ENCODE measurements around the gene CFAP45.

CFAP45 gene

DNA sequence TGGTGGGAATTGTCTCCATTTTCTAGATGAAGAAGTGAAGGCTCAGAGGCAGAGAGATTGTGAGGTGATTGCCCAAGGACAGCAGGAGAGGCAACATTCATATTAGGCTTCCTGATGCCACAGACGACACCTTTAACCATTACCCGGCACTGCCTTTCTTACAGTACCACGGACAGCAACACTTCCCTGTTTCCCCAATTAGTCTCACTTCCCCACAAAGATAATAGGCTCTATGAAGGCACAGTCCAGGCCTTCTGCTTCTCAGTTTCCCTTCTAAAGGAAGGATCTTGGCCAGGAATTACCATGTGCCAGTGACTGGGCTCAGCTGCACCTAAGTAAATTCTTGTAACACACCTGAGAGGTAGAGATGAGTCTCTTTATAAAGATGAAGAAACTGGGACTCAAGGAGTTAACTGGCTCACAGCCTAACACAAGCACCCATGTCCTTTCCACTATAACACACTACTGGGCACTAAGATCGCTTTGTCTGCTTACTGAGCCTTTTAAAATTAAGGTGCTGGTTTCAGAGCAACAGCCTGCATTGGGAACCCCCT is 35.8 kb upstream of the CFAP45 start:
- DNase-seq, result no peak

DNA sequence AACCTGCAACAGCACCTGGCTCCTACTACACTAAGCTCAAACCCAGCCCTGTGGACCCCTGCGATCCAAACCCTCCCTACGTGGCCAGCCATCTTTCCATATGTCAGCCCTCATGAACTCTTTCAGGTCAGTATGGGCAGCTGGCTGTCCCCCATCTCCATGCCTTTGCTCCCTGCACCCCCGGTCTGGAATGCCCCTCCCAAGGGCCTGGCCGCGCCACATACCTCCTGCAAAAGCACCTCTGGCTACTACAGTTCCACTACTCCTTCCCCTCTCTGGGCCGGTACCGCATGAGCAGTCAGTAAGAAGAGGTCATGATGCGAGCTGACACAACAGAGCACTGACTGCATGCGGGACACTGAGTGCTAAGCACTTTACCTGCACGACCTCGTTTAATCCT is 35.3 kb upstream of the CFAP45 start:
- no peak for DNase-seq

DNA sequence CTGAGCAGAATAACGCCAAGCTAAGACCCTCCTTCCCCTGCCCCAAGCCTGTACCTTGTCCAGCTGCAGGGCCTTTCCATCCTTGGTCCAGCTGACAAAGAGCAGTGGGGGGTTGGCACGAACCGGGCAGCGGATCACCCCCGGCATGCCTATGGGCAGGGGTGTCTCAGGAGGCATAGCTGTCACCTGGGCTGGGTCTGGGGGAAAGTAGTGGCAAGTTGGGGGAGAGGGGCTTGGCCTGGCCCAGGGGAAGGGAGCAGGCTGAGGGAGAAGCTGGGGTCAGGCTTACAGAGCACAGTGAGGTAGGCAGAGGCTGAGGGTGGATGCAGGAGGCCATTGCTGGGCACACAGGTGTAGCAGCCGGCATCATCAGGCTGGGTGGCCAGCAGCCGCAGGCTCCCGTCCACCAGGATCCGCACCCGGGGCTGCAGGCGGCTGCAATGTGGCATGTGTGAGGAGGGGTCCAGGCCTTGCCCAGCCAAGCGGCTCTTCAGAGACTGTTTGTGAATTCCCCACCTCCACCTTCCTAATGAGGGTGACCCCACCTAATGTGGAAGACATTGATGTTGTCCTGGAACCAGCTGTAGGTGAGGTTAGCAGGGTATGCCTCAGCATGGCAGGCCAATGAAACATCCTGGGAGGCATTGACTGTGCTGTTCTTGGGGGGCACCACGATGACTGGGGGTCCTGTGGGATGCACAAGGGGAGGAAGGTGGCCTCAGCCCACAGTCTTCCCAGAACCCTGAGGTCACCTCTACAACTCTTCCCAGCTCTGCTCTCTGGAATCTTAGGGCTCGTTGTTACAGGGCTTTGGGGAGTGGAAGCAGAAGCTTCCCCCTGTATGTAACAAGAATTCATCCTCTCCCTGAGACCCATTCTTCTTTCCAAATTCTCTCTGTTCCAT is 34.4 kb upstream of the CFAP45 start:
- no peak for DNase-seq

DNA sequence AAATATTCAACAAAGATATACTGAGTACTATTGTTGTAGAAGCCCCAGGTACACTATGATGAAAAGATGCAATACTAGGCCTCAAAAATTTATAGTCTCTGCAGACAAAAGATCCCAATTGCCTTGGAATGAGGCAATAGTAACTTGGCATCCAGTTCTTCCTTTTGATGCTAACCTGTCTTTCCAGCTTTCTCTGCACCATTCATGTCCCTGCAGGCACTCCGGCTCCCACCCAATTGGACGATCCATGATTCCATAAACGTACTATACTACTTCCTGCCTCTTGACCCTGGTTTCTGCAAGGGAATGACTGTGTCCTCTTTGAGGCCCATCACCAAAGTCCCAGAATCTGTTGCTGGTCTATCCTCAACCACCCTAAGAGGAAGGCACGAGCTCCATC is 33.4 kb upstream of the CFAP45 start:
- no peak for DNase-seq

DNA sequence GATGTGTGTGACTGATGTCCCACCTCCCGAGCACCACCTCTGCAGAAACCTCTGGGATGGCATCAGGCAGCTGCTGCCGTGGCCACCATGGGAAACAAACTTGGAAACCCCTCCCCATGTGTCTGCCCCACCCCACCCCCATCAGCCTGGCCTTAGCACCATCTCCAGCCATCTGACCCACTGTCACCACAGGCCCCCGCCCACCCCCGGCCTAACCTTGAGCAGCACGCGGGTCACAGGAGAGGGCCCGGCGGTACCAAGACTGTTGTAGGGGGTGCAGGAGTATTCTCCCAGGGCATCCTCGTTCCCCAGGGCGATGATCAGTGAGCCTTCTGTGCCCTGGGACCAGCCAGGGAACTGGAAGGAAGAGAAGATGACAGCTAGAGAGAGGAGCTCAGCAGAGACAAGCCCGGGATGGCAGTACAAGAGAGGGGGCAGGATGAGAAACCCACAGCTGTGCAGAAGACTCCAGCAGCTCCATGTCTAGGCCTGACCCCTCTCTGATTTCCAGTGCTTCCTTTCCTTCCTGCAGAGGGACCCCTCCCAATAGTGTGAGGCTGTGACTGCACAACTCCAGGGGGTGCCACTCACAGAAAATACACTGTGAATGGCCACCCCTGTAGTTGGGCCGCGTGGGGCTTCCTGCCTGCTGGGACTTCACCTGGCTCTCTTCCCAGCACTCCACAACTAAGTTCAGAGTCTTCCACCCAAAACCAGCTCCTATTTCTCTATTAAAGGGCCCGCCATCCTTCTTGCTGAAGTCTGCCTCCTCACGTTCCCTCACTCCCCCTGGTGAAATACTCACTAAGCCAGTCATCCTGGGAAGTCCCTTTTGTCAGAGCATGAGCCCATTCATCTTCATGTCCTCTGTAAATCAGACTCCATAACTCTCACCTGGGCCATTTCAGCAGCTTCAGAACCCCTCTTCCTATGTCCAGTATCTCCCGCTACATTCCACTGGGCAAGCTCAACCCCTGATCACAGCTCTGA is 32.6 kb upstream of the CFAP45 start:
- DNase-seq, result no peak

DNA sequence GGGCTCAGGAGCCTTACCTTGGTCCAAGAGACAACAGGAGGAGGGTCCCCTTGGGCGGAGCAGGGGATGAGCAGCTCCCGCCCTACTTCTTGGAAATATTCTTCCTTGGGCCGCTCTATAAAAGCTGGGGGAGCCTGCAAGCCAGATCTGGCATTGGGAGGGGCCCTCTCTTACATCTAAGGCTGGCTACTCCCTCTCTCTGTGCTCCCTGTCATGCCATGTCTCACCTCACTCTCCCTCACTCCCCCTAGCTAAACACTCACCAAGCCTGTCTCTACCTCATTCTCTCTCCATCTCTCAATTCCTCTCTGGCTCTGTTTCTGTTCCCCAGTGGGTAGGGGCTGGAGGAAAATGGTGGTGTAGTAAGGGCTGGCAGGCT is 31.8 kb upstream of the CFAP45 start:
- DNase-seq, result no peak

DNA sequence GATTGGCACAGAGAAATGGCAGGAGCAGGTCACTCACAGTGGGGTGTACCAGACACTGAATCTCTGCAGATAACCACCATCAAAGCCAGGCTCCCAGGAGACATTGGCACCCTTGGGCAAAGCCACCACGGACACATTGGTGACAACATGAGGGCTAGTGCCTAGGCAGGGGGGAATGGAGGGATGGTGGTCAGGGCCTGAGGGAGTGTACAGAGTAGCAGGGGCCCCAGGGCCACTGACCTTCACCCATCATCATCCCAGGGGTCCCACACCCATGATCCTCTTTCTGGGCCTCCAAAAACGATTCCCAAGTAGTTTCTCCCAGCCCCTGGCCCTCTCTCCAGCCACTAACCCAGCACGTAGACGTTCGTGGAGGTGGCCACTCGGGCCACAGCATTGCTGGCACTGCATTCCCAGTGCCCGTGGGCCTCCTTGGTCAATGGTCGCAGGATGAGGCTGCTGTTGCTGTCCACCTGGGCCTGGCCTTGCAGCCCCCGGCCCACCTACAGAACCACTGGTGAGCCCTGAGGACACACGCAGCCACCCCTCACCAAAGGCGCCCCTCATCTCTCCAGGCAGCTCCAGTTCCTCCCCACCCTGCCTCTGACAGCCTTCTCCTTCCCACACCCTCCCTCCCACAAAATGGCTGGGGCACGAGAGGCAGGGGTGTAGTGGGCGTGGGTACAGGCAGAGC is 31.3 kb upstream of the CFAP45 start:
- DNase-seq, result no peak

DNA sequence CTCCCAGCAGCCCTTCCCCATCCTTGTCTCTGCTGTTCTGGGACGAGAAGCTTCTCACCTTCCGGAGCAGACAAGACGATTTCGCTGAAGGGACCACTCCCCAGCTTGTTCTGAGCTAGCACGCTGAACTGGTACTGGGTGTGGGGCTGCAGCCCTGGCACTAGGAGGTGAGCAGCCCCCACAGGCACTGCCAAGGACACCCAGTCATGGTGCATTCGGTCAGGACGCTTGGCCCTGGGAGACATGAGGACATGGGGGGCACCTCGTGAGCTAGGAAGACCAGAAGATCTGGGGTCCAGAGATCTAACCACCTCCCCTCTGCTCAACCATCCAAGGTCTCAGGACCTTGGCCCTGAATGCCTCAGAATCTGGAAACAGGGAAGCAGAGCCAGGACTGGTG is 30.7 kb upstream of the CFAP45 start:
- DNase-seq, result no peak

DNA sequence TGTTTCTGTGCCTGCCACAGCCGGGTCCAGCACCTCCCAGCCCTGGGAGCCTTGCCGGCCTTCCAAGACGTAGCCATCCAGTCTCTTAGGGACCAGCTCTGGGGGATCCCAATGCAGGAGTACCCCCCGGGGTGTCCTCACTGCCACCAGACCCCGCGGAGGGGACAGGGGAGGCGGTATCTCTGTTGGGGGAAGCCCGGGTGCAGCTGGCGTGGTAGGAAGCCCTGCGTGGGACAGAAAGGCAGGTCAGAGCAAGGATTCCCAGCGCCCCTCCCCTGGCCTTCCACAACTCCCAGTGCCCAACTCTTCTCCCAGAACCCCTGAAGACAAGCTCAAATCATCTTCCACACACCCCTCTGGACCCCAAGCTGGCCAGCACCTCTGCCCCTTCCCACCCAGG is 30.3 kb upstream of the CFAP45 start:
- no peak for DNase-seq

DNA sequence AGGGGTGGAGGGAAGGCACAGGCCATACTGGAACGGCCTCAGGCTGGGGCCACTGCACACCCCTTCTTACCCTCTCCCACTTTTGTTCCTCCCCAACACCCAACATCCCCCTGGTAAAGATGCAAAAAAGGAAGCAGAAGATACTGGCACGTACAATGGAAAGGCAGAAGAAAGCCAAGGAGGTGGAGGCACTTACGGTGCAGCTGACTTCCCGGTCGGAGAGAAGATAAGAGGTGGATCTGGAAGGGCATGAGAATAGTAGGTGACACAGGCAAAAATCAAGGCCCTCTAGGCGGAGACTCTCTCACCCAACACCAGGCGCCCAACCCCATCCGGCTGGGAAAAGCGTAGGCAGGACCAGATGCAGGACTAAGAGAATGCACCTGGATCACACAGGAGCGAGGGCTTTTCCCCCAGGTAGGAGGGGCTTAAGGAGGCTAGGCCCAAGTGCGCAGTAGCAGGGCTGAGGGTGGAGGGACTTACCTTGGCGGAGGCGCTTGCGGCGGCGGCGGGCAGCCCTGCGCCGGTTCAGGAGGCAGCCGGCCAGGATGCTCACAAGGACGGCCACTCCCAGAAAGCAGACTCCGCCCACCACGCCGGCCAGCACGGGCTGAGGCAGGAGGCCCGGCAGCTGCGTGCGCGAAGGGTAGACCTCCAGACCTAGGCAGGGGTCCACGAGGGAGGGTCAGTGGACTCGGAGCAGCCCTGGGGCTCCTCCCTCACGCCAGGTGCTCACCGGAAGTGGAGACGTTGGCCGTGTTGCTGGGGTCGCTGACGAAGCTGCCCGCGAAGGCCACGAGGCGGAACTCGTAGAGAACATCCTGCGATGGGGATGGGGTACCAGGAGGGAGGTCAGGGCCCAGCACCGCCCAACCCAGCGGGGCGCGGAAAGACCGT is 29.4 kb upstream of the CFAP45 start:
- DNase-seq, result no peak

DNA sequence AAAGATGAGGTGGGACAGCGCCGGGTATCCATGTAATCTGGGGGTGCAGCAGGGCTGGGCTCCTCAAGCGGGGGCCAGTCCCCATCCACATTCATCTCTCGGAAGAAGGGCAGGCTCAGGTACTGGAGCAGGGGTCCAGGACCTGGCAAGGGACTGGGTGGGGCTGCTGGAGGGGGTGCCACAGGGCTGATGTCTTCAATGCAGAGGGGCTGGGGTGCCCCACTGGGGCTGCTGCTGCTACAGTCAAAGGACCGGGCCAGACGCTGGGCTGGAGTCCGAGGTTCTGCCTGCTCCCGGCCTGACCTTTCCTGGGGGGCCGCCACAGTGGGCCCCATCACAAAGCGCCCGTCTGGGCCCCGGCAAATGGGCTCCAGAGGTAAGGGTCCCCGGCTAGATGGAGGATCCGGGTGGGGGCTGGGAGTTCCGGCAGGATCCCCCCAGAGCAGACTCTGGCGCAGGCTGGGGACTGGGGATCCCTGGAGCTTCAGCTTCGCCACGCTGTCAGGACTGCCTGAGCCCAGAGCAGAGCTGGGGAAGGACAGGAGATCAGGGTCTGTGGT is 28.6 kb upstream of the CFAP45 start:
- DNase-seq, result no peak

DNA sequence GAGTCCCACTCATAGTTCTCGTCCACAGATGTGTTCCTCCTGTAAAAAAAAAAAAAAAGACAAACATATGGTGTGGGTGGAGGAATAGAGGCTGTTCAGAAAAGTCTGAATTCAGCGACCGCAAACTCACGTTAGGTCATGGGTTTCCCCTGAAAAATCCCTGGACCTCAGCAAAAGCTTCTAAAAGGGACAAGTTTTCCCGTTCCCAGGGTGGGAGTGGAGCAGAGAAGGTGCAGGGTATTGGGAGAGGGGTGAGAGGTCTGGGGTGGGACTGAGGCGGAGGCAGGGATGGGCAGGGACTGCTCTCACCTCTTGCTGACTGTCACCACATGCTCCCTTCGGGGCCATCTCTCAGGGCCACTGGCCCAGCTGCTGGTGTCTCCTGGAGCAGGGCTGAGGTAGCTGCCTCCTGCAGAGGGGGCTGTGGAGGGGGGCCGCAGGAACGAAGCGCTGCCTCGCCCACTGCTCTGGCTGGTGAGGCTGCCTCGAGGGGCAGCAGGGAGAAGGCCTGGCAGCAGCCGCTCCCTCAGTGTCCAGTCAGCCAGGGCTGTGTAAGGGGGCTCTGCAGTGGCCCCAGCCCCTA is 28.0 kb upstream of the CFAP45 start:
- DNase-seq, result no peak

DNA sequence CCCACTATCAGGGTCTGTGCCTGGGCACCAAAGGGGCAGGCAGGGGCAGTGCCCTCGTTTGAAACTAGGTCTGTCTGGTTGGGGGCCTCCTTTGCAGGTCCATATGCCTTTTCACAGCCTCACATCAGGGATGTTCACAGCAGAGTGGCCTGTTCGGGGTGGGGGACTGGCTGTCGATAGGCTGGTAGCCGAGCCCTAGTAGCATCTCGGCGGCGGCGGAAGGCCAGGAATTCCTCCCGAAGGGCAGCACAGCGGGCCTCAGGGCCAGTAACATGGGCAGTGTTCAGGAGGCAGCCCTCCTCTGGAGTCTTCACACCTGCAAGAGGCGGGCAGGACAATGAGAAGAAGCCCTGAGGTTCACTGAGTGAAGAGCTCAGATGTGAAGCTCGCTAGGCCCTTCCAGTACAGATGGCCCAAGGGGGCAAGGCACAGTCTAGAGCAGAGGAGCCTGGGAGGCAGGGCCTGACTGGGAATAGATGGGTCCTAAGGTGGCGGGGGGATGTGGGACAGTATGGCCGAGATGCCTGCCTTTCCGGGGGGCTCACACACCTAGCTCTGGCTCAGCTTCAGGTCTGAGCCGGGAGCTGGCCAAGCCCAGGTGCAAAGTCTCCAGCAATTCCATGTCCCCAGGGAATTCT is 27.4 kb upstream of the CFAP45 start:
- DNase-seq, result no peak

DNA sequence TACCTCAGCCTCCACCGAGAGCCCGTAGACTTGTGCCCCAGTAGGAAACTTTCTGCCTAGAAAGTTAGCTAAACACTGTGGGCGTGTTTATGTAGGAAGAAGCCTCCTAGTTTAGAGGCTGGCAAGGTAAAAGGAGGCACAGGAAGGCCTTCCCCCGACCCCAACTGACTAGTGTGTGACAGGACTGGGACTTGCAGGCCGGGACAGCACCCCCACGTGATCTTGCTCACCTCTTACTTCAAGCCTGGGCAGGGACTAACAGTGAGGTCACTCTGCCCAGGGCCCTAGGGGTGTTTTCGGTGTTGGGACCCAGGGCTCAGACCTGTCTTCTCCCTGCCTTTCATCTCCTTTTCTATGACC is 25.7 kb upstream of the CFAP45 start:
- no peak for DNase-seq

DNA sequence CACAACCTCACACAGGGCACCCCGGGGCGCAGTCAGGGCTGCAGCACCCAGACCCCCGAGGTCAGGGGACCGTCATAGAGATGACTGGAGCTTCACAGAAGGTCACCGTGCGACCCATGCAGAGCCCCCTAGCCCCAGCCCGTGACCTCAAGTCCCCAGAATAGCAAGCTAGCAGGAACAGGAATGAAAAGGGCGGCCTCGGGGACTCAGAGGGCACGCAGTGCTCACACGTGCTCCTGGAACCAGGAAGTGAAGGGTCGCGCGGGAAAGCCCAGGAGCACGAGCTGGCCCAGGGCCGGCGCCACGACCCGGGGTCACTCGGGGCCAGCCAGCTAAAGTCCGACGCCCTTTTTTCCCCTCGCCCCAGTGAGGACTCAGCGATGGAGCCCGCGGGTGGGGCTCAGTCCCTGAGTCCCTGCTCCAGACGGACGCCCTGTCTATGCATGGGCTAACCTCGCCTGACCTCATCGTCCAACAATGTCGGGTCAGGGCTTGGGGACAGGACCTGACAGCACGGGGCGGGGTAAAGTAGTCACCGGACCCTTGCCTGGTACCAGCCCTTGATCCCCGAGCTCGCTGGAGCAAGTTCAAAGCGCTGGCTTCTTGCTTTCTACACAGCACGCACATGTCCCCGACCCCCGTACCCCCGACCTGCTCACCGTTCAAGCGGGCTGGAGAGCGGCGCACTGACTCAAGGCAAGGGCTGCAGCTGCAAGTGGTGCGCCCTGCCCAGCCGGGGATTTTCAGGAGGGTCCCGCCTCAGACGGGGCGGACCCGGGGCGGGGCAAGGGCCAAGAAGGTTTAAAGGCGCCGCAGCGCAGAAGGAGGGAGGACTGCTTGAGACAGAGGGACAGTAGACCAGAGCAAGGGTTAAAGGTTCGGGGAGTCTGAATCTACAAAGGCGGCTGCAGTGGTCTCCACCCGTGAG is 25.1 kb upstream of the CFAP45 start, which contains the start of gene TAGLN2:
Gene TAGLN2 (minus strand): TSS at position 717 of the 928 bp plus-strand sequence. CDS start 4,998 bp downstream, outside the sequence.
- peak; percentile 93 for DNase-seq

DNA sequence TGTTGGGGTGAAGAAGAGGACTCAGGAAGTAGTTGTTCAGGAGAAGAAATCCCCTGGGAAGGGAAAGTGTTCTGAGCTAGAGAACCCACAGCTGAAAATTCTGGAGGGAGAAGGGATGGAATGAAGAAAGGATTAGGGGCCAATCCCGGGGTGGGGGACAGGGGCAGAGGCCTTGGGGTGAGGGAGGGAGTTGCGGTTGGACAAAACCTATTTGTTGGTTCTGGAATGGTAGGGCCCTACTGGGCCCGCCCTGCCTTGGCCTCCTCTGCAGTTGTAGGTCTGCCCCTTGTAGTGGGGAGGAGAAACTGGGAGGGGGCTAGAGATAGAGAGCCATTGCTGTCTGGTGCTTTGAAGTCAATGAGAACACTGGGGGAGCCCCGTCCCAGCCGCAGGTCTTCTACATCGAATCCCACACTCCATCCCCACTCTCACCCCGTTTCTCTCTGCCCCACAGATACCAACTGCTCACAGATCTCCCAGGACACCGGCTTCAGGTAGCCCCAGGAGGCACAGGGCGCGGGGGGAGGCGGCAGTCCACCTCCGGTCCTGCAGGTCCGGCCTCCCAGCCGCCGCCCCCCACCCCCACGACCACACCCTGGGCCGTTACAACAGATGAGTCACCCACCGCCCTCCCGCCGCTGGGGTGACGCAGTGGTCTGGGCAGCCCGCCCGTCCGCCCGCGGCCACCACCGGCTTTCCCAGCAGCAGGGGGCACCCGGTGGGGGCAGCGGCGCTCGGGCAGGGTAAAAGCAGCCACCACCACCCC is 24.2 kb upstream of the CFAP45 start:
- DNase-seq, result peak; percentile 69

DNA sequence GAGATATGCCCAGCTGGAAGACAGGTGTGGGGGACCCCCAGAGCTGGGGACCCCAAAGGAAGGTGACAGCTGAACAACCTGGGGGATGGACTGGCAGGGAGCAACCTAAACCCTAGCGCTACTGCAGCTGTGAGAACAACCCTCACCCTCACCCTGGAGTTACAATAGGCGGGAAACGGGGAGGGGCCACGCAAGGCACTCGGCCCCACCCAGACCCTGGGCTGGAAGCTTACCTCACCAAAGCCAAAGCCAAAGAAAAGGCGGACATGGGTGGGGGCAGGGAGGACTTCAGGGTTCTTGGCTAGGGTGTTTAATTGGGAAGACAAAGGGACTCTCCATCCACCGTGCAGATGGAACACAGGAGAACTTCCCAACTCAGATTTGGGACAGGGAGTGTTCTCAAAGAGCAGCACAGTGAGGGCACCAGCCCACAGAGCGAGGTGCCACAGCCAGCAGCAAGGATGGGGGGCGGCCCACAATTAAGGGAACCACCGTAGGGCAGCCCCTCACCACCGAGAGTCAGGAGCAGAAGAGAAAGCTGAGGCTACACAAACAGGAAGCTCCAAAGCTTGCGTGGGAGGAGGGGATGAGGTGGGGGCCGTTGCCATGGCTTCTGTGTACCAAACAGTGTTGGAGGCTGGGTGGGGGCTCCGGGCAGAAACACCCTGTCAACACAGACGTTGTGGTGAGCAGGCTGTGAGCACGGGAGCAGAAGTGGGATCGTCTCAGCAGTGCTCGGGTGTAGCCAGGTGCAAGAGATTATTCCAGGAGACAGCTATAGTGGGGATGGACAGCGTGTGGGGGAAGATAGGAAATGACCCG is 23.4 kb upstream of the CFAP45 start:
- DNase-seq, result peak; percentile 86
